ENCODE data around the gene BICRAL.
"Not testable (repeated sequence)": the region's sequence is repeated elsewhere in the genome, so short reads cannot be mapped to it uniquely, and the experiment has no call there.

Gene BICRAL

DNA sequence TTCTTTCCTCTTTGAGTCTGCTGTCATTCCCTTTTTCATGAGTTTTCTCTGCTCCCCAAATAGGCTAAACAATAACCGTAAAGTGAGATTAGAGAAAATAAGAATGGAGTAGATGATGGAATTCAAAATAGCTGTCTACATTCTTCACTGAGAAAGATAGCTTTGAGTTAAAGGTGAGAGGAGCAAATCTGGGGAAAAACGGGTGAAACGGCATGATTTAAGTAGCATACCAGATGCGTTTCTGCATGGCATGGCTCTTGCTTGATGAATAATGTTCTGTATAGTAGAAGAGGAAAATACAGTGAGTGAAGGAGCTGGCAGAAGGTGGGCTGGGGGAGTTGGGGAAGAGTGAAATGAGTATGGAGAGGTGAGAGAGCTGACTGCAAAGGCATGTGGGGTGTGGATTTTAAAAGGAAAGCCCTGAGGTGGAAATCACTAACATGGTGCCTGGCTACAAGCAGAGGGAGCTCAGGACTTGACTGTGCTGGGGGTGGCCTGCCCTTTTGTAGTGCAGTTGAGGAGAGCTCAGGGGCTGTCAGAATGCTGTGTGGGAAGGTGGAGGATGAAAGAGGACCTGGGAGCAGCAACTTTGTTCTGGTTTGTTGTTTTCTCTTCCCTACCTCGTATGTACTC lies 8.8 kb downstream of the BICRAL start:
- in situ Hi-C loops (cut with MboI; ENCODE audit: low sequenced_read_pairs, unreplicated experiment) = no loop called here
- DNase-seq (ENCODE audit: low spot score) = no peak
- TF ChIP-seq, protein P1, sequence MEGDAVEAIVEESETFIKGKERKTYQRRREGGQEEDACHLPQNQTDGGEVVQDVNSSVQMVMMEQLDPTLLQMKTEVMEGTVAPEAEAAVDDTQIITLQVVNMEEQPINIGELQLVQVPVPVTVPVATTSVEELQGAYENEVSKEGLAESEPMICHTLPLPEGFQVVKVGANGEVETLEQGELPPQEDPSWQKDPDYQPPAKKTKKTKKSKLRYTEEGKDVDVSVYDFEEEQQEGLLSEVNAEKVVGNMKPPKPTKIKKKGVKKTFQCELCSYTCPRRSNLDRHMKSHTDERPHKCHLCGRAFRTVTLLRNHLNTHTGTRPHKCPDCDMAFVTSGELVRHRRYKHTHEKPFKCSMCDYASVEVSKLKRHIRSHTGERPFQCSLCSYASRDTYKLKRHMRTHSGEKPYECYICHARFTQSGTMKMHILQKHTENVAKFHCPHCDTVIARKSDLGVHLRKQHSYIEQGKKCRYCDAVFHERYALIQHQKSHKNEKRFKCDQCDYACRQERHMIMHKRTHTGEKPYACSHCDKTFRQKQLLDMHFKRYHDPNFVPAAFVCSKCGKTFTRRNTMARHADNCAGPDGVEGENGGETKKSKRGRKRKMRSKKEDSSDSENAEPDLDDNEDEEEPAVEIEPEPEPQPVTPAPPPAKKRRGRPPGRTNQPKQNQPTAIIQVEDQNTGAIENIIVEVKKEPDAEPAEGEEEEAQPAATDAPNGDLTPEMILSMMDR (IDR thresholded peaks at IDR 0.05; ENCODE audit: borderline replicate concordance, control extremely low read depth, extremely low read depth, insufficient read depth, missing control alignments) = no peak

DNA sequence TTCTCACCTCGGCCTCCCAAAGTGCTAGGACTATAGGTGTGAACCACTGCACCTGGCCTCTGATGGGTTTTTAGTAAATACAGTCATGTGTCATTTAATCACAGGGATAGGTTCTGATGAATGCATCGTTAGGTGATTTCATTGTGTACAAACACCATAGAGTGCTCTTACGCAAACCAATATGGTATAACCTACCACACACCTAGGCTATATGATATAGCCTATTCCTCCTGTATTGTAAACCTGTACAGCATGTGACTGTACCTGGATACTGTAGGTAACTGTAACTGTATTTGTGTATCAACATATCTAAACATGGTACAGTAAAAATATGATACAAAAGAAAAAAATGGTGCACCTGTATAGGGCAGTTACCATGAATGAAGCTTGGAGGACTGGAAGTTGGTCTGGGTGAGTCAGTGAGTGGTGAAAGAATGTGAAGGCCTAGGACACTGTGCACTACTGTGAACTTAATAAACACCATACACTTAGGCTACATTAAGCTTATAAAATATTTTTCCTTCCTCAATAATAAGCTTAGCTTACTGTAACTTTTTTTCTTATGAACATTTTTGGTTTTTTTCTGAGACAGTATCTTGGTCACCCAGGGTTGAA lies 10.0 kb downstream of the BICRAL start:
- DNase-seq (ENCODE audit: low spot score) = no peak
- in situ Hi-C loops (cut with MboI; ENCODE audit: low sequenced_read_pairs, unreplicated experiment) = no loop called here
- TF ChIP-seq, protein P1 (IDR thresholded peaks at IDR 0.05; ENCODE audit: borderline replicate concordance, control extremely low read depth, extremely low read depth, insufficient read depth, missing control alignments) = no peak

DNA sequence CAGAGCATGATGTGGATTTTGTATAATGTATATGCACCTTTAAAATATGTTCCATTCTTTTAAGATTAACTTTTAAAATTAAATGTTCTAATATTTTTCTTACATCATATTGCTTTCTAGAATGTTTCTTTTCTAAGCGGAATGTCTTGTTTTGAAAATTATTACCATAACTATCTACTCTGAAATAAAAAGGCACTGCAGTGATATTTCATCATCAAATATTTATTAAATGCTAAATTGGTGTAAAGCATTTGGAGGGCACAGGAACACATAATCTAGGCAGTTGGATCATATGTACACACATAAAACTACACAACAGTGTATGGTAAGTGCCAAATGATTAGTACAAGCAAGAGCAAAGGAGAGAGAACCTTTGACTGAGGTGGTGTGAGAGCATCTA lies 13.8 kb downstream of the BICRAL start:
- in situ Hi-C loops (cut with MboI; ENCODE audit: low sequenced_read_pairs, unreplicated experiment) = no loop called here
- TF ChIP-seq, protein P1 (IDR thresholded peaks at IDR 0.05; ENCODE audit: borderline replicate concordance, control extremely low read depth, extremely low read depth, insufficient read depth, missing control alignments) = no peak
- DNase-seq (ENCODE audit: low spot score) = no peak

DNA sequence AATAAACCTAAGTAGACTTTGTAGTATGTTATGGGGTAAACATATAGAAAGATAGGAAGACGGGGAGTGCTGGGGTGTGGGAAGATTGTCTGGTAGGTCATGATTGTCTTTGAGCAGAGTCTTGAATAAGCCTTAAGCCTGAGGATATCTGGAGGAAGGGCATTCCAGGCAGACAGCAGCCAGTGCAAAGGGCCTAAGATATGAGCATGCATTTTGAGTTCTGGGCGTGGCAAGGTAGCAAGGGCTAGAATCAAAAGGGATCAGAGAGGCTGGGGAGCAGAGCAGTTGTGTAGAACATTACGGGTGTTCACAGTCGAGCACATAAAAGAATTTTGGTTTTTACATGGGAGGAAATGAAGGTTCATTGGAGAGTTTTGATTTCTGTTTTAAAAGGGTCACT lies 14.3 kb downstream of the BICRAL start:
- no peak for DNase-seq (ENCODE audit: low spot score)
- TF ChIP-seq, protein P1 (IDR thresholded peaks at IDR 0.05; ENCODE audit: borderline replicate concordance, control extremely low read depth, extremely low read depth, insufficient read depth, missing control alignments) = no peak
- in situ Hi-C loops (cut with MboI; ENCODE audit: low sequenced_read_pairs, unreplicated experiment) = no loop called here

DNA sequence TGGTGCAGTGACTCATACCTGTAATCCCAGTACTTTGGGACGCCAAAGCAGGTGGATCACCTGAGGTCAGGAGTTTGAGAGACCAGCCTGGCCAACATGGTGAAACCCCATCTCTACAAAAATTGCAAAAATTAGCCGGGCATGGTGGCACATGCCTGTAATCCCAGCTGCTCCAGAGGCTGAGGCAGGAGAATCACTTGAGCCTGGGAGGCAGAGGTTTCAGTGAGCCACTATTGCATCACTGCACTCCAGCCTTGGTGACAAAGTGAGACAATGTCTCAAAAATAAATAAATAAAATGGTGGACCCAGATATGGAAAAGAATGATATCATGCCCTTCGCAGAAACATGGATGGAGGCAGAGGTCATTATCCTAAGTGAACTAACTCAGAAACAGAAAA lies 15.8 kb downstream of the BICRAL start:
- DNase-seq (ENCODE audit: low spot score); in situ Hi-C loops (cut with MboI; ENCODE audit: low sequenced_read_pairs, unreplicated experiment): not testable (repeated sequence)

DNA sequence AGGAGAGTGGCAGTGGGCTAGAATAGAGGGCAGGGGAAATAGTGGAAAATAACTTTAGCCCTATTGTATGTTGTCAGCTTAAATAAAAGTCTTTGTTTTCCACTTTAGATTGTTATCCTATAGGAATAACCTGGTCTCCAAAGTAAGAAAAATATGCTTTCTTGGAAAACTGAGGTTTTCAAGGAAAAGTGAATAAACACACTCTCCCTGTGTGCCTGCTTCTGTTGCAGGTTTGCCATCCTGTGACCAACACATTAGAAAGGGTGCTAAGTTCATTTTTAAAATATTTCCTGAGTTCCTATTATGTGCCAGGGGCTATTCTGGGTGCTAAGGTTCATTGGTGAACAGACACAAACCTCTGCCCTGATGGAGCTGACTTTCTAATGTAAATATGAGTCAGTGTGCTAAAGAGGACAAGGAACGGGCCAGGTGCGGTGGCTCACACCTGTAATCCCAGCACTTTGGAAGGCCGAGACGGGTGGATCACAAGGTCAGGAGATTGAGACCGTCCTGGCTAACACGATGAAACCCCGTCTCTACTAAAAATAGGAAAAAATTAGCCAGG lies 23.5 kb downstream of the BICRAL start:
- TF ChIP-seq, protein P1 (IDR thresholded peaks at IDR 0.05; ENCODE audit: borderline replicate concordance, control extremely low read depth, extremely low read depth, insufficient read depth, missing control alignments) = no peak
- in situ Hi-C loops (cut with MboI; ENCODE audit: low sequenced_read_pairs, unreplicated experiment) = no loop called here
- no peak for DNase-seq (ENCODE audit: low spot score)

DNA sequence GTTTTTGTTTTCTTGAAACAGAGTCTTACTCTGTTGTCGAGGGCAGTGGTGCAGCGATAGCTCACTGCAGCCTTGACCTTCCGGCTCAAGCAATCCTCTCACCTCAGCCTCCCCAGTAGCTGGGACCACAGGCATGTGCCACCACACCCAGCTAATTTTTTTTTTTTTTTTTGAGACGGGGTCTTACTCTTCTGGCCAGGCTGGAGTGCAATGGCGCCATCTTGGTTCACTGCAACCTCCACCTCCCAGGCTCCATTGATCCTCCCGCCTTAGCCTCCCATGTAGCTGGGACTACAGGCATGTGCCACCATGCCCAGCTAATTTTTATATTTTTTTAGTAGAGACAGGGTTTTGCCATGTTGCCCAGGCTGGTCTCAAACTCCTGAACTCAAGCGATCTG lies 24.5 kb downstream of the BICRAL start:
- in situ Hi-C loops (cut with MboI; ENCODE audit: low sequenced_read_pairs, unreplicated experiment); DNase-seq (ENCODE audit: low spot score): not testable (repeated sequence)
